HG03378 (cell line): ENCODE results near the gene OPCML.

Experiments used
- ATAC-seq: cut with Tn5 transposase; IDR thresholded peaks from one replicate; pipeline ENCODE4 v1.9.1; 2021; ENCODE audit warnings: mild to moderate bottlenecking, moderate library complexity; ENCODE audit not compliant: unreplicated experiment

OPCML gene

GRCh38 chr11:132999031-132999430, 533.3 kb downstream of the OPCML start:
- no peak for ATAC-seq

GRCh38 chr11:132997396-132997795, 534.9 kb downstream of the OPCML start:
- no peak for ATAC-seq

GRCh38 chr11:132994966-132995365, 537.3 kb downstream of the OPCML start:
- no peak for ATAC-seq

GRCh38 chr11:132993991-132994502, 538.3 kb downstream of the OPCML start:
- ATAC-seq, result no peak

DNA sequence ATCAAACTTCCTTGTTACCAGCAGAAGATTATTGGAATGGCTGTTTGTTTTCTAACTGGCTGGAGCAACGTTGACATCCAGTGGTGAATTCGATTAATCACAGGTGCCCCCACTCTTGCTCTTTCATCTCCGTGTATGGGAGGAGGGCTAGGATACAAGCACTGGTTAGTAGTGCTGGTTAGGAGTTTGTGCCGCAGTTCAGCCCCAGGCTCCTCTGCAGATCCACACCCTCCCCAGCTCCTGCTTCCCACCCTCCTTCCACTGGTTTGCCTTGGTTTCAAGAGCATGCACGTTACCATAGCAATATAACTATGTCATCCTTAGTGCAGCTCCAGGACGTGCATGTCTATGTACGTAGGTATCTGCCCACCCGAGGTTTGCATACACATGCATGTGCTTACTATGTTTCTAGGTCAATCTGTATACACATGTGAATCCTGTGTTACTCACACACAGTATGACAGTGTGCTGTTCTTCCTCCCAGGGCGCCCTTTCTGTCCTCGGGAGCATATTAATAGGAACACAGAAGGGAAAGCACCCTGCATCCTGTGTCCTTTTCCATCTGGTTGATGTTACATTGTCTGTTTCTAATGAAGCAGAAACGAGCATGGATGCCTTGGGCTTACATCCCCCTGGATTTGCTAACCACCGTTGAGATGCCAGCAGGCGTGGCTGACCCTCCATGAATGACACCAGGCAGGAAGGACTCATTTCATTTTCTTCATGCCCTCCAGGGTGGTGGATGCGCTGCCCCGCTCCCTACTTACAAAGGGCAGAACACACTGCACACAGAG, 539.3 kb downstream of the OPCML start:
- no peak for ATAC-seq

DNA sequence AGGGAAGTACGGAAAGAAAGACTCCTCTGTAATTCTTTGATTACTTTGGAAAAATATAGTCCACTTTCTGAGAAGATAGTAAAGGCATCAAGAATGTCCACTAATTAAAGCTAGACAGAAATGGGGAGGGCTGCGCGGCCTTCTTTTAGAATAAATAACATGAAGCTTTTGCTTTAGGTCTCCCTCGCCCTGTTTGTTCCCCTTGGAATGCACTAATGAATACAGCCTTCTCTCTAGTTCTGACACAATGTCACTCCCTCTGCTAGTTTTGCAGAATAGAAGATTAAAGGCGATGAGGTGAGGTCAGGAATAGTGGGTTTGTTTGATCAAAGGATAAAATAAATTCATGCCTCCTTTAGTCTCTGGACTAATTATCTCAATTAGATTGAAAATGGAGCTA, 543.9 kb downstream of the OPCML start:
- no peak for ATAC-seq

DNA sequence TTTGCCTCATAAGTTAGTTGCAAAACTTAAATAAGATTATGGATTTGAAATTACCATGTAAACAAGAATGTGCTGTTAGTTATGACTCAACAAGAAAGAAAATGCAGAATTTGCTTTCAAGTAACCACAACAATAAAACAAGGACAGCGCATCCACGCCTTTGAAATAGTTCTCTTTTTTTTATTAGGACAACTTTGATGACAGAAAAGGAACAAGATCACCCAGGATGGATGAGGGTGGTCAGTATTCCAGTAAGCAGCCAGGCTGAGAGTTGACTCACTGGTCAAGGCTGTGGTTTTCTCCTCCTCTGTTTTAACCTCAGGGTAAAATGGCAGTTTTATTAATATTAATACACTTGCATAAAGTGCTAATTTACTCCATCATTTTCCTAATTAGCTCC, 544.4 kb downstream of the OPCML start:
- no peak for ATAC-seq

DNA sequence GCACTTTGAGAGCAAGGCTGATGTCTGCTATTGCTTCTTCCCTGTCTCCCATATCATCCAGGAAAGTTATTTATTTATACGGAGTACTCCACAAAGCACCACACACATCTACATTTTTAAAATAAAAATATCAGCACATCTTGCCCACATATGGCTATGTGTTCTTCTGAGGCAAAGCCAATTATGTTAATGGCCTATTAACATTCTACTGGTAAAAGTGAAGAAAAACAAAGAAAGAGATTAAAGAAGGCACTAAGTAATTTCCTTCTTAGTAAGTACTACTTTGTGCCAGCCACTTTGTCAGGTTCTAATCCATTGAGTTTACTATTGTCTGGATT, 548.7 kb downstream of the OPCML start:
- no peak for ATAC-seq

DNA sequence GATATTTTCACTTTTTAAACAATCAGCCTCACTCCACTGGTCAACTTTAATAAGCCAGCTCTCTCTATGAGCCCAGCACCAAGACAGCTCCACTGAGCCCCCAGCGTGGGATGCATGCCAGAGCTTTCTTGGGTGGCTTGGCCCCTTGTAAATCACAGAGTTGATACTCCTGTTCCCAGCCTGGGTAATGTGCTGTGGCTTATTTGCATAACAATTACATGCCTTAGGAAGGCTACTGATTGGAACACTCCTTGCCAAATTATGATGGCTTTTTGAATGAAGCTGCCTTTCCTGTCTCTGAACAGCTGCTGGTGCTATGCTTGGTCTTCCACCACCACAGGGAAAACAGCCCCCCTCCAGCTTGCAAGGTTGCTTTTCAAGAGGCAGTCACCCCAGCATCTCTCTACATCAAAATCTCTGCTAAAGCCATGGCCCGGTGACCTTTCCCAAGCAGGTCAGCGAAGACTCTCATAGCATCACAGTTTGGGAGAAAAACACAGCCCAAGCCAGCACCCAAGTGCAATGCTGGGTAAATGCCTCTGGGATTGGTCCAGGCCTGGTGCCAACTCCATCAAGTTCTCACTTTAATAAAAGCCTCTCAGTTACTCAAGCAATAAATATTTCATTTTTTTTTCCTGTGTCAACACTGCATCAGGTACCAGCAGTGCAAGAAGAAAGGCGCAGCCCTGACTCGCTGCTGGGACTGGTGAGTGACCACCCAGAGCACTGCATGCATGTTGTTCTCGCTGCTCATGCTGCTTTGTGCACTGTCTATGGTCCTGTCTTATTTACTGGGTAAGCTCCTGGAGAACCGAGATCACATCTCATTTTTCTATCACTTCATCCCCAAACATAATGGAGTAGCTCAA, 549.3 kb downstream of the OPCML start:
- ATAC-seq, result no peak

GRCh38 chr11:132981131-132981956, 551.0 kb downstream of the OPCML start:
- no peak for ATAC-seq

- ATAC-seq, result no peak
Observed at GRCh38 chr11:132980670-132981069, 551.6 kb downstream of the OPCML start.

DNA sequence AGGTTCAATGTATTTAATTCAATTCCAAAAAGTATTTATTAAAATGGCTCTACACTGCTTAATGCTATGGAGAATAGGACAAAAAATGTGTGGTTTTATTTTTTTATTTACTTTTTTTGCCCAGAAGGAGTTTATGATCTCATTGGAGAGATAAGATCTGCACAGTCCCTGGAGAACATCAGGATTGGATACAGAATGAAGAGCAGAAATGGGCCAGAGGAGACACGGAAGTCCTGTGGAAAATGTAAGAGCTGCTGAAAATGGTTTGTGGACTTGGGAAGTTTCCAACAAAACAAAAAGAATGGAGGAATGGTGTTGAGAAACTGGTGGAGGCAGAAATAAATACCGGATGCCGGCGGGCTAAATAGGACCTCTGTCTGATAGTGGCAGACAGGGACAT, 554.6 kb downstream of the OPCML start:
- ATAC-seq, result no peak

DNA sequence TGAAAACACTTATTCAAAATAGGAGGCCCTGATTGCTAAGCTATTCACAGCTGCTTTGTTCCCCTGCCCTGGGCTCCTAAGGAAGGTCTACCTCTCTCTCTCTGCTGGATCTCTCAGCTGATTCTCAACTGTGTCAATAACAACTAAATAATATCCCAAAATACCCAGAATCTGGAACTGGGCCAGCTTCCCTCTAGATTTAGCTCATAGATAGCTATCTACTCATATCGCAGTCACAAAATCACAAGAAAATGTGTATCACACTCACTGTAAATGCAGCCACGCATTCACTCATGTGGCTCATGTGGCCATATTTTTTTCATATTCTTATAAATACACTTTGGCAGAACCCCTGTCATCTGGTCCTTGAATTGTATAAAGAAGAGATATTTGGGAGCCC, 555.1 kb downstream of the OPCML start:
- no peak for ATAC-seq

DNA sequence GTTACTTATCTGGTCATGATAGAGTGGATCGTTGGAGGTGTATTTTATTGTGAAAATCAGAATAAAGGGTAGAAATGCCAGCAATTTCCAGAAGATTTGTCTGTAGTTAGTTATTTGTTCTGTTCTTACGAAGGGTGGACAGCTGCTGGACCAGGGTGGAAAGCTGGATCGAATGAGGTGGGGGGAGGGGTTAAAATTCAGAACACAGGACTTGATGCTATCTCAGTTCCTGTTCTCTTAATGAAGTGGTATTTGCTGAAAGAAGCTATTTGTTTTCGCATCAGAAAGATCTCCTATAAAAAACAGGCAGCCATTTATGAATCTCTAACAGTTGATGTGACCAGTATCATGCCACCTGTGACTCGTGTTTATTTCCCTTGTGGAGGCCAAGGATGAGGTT, 556.2 kb downstream of the OPCML start:
- no peak for ATAC-seq

GRCh38 chr11:132973686-132974085, 558.6 kb downstream of the OPCML start:
- ATAC-seq, result no peak

DNA sequence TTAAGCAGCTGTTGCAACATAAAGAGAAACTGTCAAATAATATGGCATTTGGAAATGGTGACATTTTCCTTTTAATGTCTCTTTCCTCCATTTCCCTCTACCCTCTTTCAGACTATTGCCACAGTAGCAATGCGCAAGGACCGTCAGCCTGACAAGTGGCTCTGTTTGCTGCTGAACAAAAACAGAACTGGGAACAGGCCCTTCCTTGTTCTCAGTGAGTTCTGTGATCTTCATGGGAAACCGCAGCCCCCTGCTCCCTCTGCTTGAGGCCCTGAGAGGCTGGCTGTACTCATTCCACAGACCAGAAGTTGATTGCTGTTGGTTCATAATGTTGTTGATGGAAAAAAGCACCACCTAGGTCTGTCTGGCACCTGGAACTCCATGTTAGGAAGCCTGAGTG, 559.7 kb downstream of the OPCML start:
- ATAC-seq, result no peak

DNA sequence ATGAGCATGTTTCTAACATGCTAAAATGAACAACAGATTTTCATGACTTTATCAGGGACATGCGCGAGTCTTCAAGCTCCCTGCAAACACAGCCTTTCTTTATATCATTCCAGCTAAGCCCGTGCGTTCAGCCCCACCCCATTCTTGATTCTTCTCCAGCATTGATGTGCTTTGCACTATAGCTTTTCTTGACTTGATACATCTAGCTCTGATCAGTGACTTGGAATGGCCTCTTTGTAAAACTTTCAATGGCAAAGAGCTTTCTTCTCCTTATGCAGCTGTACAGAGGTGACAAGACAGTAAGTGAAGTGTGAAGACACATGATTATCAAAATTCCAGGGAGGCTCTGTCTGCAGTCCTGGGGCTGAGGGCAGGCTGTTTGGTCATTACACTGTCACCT, 561.0 kb downstream of the OPCML start:
- no peak for ATAC-seq

- no peak for ATAC-seq
Observed at GRCh38 chr11:132969892-132970291, 562.4 kb downstream of the OPCML start.

- ATAC-seq, result no peak
Observed at GRCh38 chr11:132962041-132962440, 570.3 kb downstream of the OPCML start.

DNA sequence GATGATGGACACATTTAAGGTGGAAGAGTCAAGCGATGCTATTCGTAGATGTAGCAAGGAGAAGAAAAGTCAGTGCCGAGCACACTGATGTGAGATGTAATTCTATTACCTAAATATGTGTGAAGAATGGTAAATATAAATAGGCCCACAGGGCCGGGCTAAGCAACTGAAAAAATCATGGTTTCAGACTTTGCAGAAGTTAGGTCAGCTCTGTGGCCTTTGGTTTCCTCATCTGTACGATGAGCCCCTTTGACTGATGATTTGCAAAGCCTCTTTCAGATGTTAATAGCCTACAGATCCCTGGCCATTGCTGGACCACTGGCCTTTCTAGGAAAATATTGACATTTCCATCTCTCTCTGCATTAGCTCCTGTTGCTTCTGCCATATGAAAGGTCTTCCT, 570.8 kb downstream of the OPCML start:
- ATAC-seq, result no peak
